NCI-H1694 (cell line): Measurements from ENCODE around the gene CACNA1S.
A peak's percentile ranks its signal among the peaks of the same experiment; 100 is the strongest.

ENCODE experiments used
- DNase-seq: peaks from one replicate; lab custom pipeline; 2025; lab: John Stamatoyannopoulos, UW

The CACNA1S gene

GRCh38 chr1:201112173-201112731 is at the start of gene CACNA1S:
Gene CACNA1S, minus strand, starts transcription at chr1:201112426. Its CDS starts 87 bp downstream, at chr1:201112339.
- no peak for DNase-seq

- no peak for DNase-seq
Observed at GRCh38 chr1:201157949-201158348, 45.7 kb upstream of the CACNA1S start.

GRCh38 chr1:201156819-201157218 is 44.6 kb upstream of the CACNA1S start:
- no peak for DNase-seq

- DNase-seq: no peak
Observed at GRCh38 chr1:201156346-201156745, 44.1 kb upstream of the CACNA1S start.

GRCh38 chr1:201155354-201155753 is 43.1 kb upstream of the CACNA1S start:
- DNase-seq: no peak

GRCh38 chr1:201154389-201155165 is 42.4 kb upstream of the CACNA1S start, which contains the start of gene TMEM9:
Gene TMEM9, minus strand, starts transcription at chr1:201154474. Its CDS starts 551 bp downstream, at chr1:201153923.
- DNase-seq: peak; percentile 98

- peak; percentile 50 for DNase-seq
Observed at GRCh38 chr1:201153474-201154388, 41.5 kb upstream of the CACNA1S start.

GRCh38 chr1:201149400-201149799 is 37.2 kb upstream of the CACNA1S start:
- peak; percentile 37 for DNase-seq

GRCh38 chr1:201147396-201148015 is 35.3 kb upstream of the CACNA1S start:
- no peak for DNase-seq

GRCh38 chr1:201146626-201147390 is 34.6 kb upstream of the CACNA1S start:
- no peak for DNase-seq

GRCh38 chr1:201145816-201146215 is 33.6 kb upstream of the CACNA1S start:
- no peak for DNase-seq

GRCh38 chr1:201145132-201145531 is 32.9 kb upstream of the CACNA1S start:
- DNase-seq: no peak

- no peak for DNase-seq
Observed at GRCh38 chr1:201144701-201145100, 32.5 kb upstream of the CACNA1S start.

GRCh38 chr1:201143726-201144635 is 31.8 kb upstream of the CACNA1S start:
- DNase-seq: no peak

- no peak for DNase-seq
Observed at GRCh38 chr1:201142849-201143725, 30.9 kb upstream of the CACNA1S start.

GRCh38 chr1:201142011-201142848 is 30.0 kb upstream of the CACNA1S start:
- DNase-seq: peak; percentile 32

GRCh38 chr1:201141418-201141817 is 29.2 kb upstream of the CACNA1S start:
- DNase-seq: no peak

- no peak for DNase-seq
Observed at GRCh38 chr1:201140941-201141260, 28.7 kb upstream of the CACNA1S start.
